NCI-H82 treated with DMSO at 0.1 percent for 48 hours (cell line): ENCODE results near the gene SEMA5A.

Source experiments
- DNase-seq: peaks from one replicate; lab custom pipeline; 2025; ENCODE audit not compliant: unreplicated experiment; lab: John Stamatoyannopoulos, UW

SEMA5A gene

DNA sequence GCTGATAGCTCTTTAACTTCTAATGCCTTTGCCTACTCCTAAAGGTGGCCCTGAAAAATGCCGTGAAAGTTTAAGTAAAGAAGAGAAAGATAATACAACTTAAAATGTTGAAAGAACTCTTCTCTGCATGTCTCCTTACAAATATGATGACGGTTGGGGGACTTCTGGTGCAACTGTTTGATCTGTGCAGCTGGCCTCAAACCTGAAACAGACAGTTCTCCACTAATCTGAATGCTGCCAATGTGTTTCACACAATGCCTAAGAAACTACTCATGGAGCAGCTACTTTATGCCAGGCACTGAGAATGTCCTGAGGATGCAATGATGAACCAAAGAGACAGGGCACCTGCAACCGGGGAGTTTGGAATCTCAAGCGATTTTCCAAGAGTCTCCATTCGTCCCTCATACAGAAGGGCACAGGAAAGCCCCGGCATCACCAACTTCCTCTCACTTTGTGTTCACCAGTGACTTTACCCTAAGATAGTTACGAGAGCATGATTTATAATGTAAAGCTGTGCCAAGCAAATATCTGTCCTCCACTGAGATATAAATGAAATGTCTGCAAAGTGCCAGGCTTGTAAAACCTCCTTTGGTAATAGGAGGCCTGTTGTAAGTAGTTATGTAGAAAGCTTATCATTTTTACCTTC, 455.4 kb downstream of the SEMA5A start:
- no peak for DNase-seq

DNA sequence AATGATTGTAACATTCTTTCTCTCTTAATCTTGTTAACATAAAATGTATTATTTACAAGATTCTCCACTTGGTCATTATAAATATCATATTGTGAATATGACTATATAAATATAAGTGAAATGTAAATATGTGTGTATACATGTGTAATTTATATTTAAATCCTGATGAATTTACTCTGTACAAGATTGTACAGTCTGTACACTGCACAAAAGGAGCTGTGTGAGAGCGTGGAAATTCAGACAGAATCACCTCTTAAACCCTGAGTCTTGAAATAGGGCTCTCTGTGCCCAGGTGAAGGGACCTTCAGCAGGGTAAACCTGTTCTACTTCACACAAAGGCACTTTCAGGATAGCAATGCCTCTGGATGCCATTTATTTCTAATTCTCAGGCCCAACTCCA, 456.0 kb downstream of the SEMA5A start:
- no peak for DNase-seq

- DNase-seq = no peak
Measured at GRCh38 chr5:9082996-9083395, 462.9 kb downstream of the SEMA5A start.

DNA sequence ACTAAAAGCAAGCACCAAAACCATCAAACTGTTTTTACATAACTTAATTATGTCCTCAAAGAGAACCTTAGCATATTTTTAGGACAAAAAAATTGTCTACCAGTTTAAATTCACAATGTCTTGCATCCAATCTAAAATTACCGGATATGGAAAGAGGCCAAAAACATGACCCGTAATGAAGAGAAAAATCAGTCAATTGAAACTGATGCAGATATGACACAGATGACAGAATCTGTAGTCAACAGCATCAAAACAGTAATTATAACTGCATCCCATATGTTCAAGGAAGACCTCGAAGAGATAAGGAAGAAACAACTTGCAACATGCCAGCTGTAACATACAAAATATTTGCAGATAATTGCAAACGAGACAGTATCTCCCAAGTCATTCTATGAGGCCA, 473.2 kb downstream of the SEMA5A start:
- no peak for DNase-seq

DNA sequence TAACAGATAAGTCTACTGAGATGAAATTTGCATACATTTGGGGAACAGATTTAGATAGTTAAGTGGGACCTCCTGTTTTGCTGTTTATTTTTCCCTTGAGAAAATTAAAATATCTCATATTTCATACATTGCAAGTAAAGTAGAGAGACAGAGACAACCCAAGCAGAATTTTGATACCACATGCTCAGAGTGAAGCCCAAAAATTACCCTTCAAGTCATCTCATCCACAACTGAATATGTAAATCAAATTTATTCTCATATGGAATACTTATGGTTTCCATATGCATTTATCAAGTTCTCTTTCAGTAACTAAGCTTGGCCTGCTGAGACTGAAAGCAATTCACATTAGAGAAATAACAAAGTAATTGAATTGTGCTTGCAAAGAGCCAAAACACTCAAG, 474.4 kb downstream of the SEMA5A start:
- DNase-seq = no peak

- DNase-seq = no peak
Measured at GRCh38 chr5:9071074-9071473, 474.8 kb downstream of the SEMA5A start.

DNA sequence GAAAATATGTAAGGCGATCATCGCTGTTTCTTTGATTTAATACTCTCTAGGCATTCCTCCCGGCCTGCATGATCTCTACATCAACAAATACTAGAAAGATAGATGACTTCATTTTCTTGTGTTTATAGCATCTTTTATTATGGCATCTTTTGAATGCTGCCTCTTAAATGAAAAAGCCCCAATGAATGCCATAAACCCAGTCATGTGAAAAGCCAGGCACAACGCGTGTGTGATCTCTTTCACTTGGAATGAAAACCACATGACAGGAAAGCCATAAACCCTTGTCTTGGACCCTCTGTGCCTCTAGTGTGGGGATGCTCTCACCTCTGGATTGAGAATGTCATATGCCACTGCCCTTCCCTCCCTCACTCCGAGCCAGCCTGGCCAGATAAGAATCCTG, 476.2 kb downstream of the SEMA5A start:
- DNase-seq = no peak

- no peak for DNase-seq
Measured at GRCh38 chr5:9067154-9067553, 478.7 kb downstream of the SEMA5A start.

- no peak for DNase-seq
Measured at GRCh38 chr5:9066349-9066748, 479.5 kb downstream of the SEMA5A start.

GRCh38 chr5:9063615-9064245, 482.1 kb downstream of the SEMA5A start:
- DNase-seq = no peak

GRCh38 chr5:9062873-9063272, 483.0 kb downstream of the SEMA5A start:
- DNase-seq = no peak

GRCh38 chr5:9059920-9060691, 485.8 kb downstream of the SEMA5A start:
- no peak for DNase-seq

GRCh38 chr5:9058666-9059065, 487.2 kb downstream of the SEMA5A start:
- DNase-seq = no peak

DNA sequence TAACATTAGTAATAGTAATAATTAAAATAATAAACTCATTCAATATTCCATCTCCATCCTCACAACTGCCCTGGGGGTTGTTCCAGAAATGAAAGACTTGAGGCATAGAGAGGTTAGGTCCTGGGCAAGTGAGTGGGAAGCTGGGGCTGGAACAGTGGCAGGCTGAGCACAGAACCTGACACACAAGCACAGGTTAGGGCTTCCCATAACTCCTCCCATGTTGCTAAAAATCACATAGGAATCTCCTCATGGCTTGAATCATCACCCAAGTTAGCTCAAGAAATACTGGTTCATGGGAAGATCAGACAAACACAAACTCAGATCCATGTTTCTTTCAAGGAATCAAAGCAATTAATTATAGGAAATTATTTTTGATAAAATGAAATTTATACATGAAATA, 487.7 kb downstream of the SEMA5A start:
- DNase-seq = no peak

DNA sequence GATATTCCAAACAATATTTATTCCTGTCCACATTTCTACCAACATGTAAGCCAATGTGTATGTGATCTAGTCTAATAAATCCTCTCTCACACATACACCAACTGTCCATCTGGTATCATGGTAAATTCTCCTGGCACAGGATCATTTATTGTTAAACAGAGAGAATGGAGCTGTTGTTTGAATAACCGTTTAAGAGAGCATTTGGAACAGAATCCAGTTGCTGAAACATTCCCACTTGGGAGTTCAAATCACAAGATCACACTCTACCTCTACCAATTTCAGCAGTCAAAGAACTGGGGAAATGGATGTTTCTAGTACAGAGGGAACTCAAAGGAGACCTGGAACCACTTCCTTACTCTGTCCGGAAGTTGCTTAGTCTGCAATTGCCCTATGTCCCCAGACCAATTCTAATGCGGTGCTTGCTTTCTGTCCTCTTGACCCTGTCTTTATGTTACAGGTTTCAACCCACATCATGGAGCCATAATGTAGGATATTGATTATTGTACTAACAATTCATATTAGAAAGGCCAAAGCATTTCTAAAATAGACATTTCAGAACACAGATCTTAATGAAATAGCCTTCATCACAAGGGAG, 488.4 kb downstream of the SEMA5A start:
- no peak for DNase-seq

DNA sequence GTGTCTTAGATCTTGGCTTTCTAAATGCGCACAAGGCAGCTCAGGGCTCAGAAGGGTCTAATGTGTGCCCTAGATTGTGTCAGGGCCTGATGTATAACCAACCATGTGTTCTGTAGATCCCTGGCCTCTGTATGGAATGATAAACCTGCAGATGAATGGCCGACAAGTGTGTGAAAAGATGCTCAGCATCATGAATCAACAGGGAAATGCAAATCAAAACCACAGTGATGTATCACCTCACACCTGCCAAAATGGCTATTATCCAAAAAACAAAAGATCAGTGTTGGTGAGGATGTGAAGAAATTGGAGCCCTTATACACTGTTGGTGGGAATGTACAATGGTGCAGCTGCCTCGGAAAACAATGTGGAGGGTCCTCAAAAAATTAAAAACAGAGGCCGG, 489.8 kb downstream of the SEMA5A start:
- DNase-seq = no peak

- no peak for DNase-seq
Measured at GRCh38 chr5:9054821-9055589, 490.9 kb downstream of the SEMA5A start.

DNA sequence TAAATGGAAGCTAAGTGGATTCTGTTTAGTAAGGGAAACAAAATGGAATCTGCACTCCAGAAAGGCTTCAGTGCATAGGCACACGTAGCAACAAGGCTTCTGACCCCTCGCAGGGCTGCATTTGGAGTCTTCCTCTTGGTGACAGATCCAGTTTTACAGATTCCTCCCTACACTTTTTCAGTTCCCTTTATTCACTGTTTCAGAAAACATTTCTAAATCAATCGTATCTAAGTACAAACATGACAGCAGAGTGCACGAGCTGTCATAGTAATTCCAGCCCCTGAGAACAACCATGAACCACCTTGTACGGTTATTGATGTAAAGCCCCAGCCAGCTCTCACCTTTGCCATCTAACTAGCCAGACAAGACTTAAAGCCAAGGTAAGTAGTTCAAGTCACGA, 491.6 kb downstream of the SEMA5A start:
- DNase-seq = no peak

DNA sequence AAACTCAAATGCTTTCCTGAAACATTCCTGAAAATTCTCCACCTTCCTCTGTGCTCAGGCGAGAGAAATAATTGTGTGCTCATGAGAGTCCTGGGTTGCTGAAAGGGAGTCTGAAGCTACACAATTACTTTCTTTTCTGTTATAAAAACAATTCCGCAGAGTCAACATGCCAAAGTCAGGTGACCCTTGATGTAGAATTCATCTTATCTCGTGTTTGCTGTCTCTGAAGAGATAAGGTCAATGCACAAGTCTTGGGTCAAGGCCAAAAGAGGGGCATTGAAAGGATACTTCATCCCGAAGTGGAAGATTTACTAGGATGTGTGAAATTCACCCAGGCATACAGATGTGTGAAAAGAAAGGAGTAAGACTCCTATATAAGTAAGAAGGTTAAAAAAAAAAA, 493.5 kb downstream of the SEMA5A start:
- DNase-seq = no peak

GRCh38 chr5:9051779-9052178, 494.1 kb downstream of the SEMA5A start:
- DNase-seq = no peak

- DNase-seq = no peak
Measured at GRCh38 chr5:9047932-9048331, 497.9 kb downstream of the SEMA5A start.
